ENCODE results near the gene RPIA.
"Not testable (repeated sequence)": the region's sequence is repeated elsewhere in the genome, so short reads cannot be mapped to it uniquely, and the experiment has no call there.

RPIA gene

GRCh38 chr2:88754585-88755320, 63.3 kb downstream of the RPIA start:
- Histone ChIP-seq H3K9ac (ENCODE audit: low read length) (peak overlapping the region; percentile 65), H3F3A (ENCODE audit: insufficient read depth, low read length) (no peaks in the 10 kb centered on the region), H3K27me3 (ENCODE audit: insufficient read depth, low read length) (no peaks in the 10 kb centered on the region), H2AFZ (ENCODE audit: low read length) (no peak overlapping the region), H3K4me1 (ENCODE audit: insufficient read depth, low read length, severe bottlenecking) (peaks cover 70% of the 10 kb centered on the region), H3K4me3 (ENCODE audit: low read depth, low read length, poor library complexity, severe bottlenecking) (peak overlapping the region; percentile 22), H3K79me2 (ENCODE audit: insufficient read depth, low read length) (no peaks in the 10 kb centered on the region), H3K4me2 (ENCODE audit: low read length) (peak overlapping the region; percentile 59), H3K9me2 (ENCODE audit: low read depth, low read length) (no peaks in the 10 kb centered on the region), H4K20me1 (ENCODE audit: insufficient read depth, low read length) (no peaks in the 10 kb centered on the region), H3K9me3 (ENCODE audit: low read length) (peaks cover 3% of the 10 kb centered on the region; the same call in 1 of the 2 replicates), H3K27ac (ENCODE audit: low read depth, low read length, poor library complexity, severe bottlenecking) (peak overlapping the region; percentile 99), H3K36me3 (ENCODE audit: insufficient read depth, low read length) (peaks cover 19% of the 10 kb centered on the region)
- no peak for TF ChIP-seq EZH2 (IDR thresholded peaks at IDR 0.05; ENCODE audit: borderline replicate concordance, low read length)
- TF ChIP-seq, protein P1, sequence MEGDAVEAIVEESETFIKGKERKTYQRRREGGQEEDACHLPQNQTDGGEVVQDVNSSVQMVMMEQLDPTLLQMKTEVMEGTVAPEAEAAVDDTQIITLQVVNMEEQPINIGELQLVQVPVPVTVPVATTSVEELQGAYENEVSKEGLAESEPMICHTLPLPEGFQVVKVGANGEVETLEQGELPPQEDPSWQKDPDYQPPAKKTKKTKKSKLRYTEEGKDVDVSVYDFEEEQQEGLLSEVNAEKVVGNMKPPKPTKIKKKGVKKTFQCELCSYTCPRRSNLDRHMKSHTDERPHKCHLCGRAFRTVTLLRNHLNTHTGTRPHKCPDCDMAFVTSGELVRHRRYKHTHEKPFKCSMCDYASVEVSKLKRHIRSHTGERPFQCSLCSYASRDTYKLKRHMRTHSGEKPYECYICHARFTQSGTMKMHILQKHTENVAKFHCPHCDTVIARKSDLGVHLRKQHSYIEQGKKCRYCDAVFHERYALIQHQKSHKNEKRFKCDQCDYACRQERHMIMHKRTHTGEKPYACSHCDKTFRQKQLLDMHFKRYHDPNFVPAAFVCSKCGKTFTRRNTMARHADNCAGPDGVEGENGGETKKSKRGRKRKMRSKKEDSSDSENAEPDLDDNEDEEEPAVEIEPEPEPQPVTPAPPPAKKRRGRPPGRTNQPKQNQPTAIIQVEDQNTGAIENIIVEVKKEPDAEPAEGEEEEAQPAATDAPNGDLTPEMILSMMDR (IDR thresholded peaks at IDR 0.05; ENCODE audit: low read length): no peak

DNA sequence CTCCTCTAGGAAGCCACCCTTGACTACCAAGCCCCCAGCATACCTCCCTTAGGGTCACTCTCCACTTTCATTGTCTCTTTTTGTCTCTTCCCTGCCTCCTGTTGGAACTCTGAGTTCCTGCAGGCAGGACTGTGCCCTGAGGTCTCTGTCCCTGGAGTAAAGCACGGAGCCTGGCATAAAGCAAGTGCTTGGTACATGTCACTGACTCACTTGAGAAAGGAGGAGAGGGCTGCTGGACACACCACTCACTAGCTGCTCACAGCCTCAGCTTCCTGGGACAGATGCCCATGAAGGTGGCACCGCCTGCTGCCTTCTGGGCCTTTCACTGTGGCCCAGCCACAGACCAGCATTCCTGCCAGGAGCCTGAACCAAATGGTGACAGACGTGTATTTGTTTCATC, 64.4 kb downstream of the RPIA start:
- H3K4me3 ChIP-seq (ENCODE audit: low read depth, low read length, poor library complexity, severe bottlenecking): no peak overlapping the region
- H4K20me1 ChIP-seq (ENCODE audit: insufficient read depth, low read length): no peaks in the 10 kb centered on the region
- H3K27ac ChIP-seq (ENCODE audit: low read depth, low read length, poor library complexity, severe bottlenecking): peak overlapping the region; percentile 99
- peaks cover 6% of the 10 kb centered on the region for H3K9me3 ChIP-seq (ENCODE audit: low read length)
- TF ChIP-seq, protein P1 (IDR thresholded peaks at IDR 0.05; ENCODE audit: low read length): 0 out of 2 replicates have a peak, but pooled peaks have one; percentile 5
- no peak for TF ChIP-seq EZH2 (IDR thresholded peaks at IDR 0.05; ENCODE audit: borderline replicate concordance, low read length)
- H3K79me2 ChIP-seq (ENCODE audit: insufficient read depth, low read length): no peaks in the 10 kb centered on the region
- H3K4me1 ChIP-seq (ENCODE audit: insufficient read depth, low read length, severe bottlenecking): peaks cover 60% of the 10 kb centered on the region
- no peaks in the 10 kb centered on the region for H3K27me3 ChIP-seq (ENCODE audit: insufficient read depth, low read length)
- no peaks in the 10 kb centered on the region for H3K9me2 ChIP-seq (ENCODE audit: low read depth, low read length)
- peak overlapping the region; percentile 8; the same call in 1 of the 2 replicates for H3K4me2 ChIP-seq (ENCODE audit: low read length)
- H3K36me3 ChIP-seq (ENCODE audit: insufficient read depth, low read length): peaks cover 15% of the 10 kb centered on the region
- H3K9ac ChIP-seq (ENCODE audit: low read length): peak overlapping the region; percentile 65; the same call in 1 of the 2 replicates
- H3F3A ChIP-seq (ENCODE audit: insufficient read depth, low read length): no peaks in the 10 kb centered on the region; the same call in 1 of the 2 replicates
- no peak overlapping the region for H2AFZ ChIP-seq (ENCODE audit: low read length)

- H3F3A ChIP-seq (ENCODE audit: insufficient read depth, low read length): no peaks in the 10 kb centered on the region; the same call in 1 of the 2 replicates
- H3K27ac ChIP-seq (ENCODE audit: low read depth, low read length, poor library complexity, severe bottlenecking): peak overlapping the region; percentile 99
- H3K4me3 ChIP-seq (ENCODE audit: low read depth, low read length, poor library complexity, severe bottlenecking): no peak overlapping the region
- no peak overlapping the region for H3K4me2 ChIP-seq (ENCODE audit: low read length)
- peaks cover 48% of the 10 kb centered on the region for H3K4me1 ChIP-seq (ENCODE audit: insufficient read depth, low read length, severe bottlenecking)
- TF ChIP-seq, protein P1 (IDR thresholded peaks at IDR 0.05; ENCODE audit: low read length): no peak
- H4K20me1 ChIP-seq (ENCODE audit: insufficient read depth, low read length): no peaks in the 10 kb centered on the region
- H3K27me3 ChIP-seq (ENCODE audit: insufficient read depth, low read length): no peaks in the 10 kb centered on the region
- H3K9me3 ChIP-seq (ENCODE audit: low read length): peaks cover 6% of the 10 kb centered on the region
- H3K36me3 ChIP-seq (ENCODE audit: insufficient read depth, low read length): peaks cover 9% of the 10 kb centered on the region
- no peak overlapping the region for H2AFZ ChIP-seq (ENCODE audit: low read length)
- no peaks in the 10 kb centered on the region for H3K79me2 ChIP-seq (ENCODE audit: insufficient read depth, low read length)
- H3K9ac ChIP-seq (ENCODE audit: low read length): no peak overlapping the region
- H3K9me2 ChIP-seq (ENCODE audit: low read depth, low read length): no peaks in the 10 kb centered on the region
Measured at GRCh38 chr2:88757025-88757424, 65.6 kb downstream of the RPIA start.

DNA sequence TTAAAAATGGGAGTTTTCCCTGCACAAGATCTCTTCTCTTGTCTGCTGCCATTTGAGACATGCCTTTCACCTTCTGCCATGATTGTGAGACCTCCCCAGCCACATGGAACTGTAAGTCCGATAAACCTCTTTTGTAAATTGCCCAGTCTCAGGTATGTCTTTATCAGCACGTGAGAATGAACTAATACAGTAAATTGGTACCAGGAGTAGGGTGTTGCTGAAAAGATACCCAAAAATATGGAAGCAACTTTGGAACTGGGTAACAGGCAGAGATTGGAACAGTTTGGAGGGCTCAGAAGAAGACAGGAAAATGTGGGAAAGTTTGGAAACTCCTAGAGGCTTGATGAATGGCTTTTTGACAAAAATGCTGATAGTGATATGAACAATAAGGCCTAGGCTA, 67.2 kb downstream of the RPIA start:
- H3K4me1 ChIP-seq (ENCODE audit: insufficient read depth, low read length, severe bottlenecking): peaks cover 32% of the 10 kb centered on the region
- H2AFZ ChIP-seq (ENCODE audit: low read length); H3K9me3 ChIP-seq (ENCODE audit: low read length); H3K36me3 ChIP-seq (ENCODE audit: insufficient read depth, low read length); H3F3A ChIP-seq (ENCODE audit: insufficient read depth, low read length); H3K9ac ChIP-seq (ENCODE audit: low read length); H3K27me3 ChIP-seq (ENCODE audit: insufficient read depth, low read length); H4K20me1 ChIP-seq (ENCODE audit: insufficient read depth, low read length); H3K79me2 ChIP-seq (ENCODE audit: insufficient read depth, low read length); H3K9me2 ChIP-seq (ENCODE audit: low read depth, low read length); H3K4me2 ChIP-seq (ENCODE audit: low read length); H3K4me3 ChIP-seq (ENCODE audit: low read depth, low read length, poor library complexity, severe bottlenecking); H3K27ac ChIP-seq (ENCODE audit: low read depth, low read length, poor library complexity, severe bottlenecking): not testable (repeated sequence)

Data from OCI-LY1 (cell line).